GM12878 (cell line): ENCODE data around the gene NSG1. TPM values are rescaled to one million over a fixed set of nuclear protein-coding genes. Genes with fewer than 3 reads are reported as not detected.

Source experiments
- ATAC-seq: fragments of 200-7000 bp; cut with Tn5 transposase; 3 replicates; pipeline ENCODE4 v1.9.1; 2020; ENCODE audit warnings: mild to moderate bottlenecking, moderate library complexity
- BruUV-seq: library from RNA; stranded (reverse); fragments of 400-500 nt; replicated peaks from 2 replicates; lab custom pipeline; 2021; lab: Mats Ljungman, UMichigan
- CTCF ChIA-PET: fragments of 300-600 bp; sonication (Branson Sonifier 250); formaldehyde crosslinking; extraction: SDS; loops from one replicate; lab custom pipeline; 2021; ENCODE audit warnings: inconsistent platforms; lab: Yijun Ruan, JAX
- POLR2A ChIA-PET: fragments of 350-600 bp; formaldehyde crosslinking; extraction: SDS; loops from one replicate; lab custom pipeline; 2021; ENCODE audit warnings: inconsistent platforms; lab: Charles Lee
- RAD21 ChIA-PET: fragments of 300-600 bp; sonication (Branson Sonifier 250); formaldehyde crosslinking; loops from one replicate; lab custom pipeline; 2023; ENCODE audit warnings: antibody characterized with exemption; ENCODE audit not compliant: unreplicated experiment; lab: Charles Lee
- SMC1A ChIA-PET: fragments of 300-600 bp; sonication (Branson Sonifier 250); formaldehyde crosslinking; loops from one replicate; lab custom pipeline; 2023; ENCODE audit not compliant: unreplicated experiment, uncharacterized antibody; lab: Charles Lee
- DNase-seq: peaks from one replicate; pipeline ENCODE4 v3.0.0-alpha.2; 2011; ENCODE audit warnings: low read depth, low spot score
- FAIRE-seq: peaks from 3 replicates; lab custom pipeline; 2011; peaks lifted over from hg19 to GRCh38; lab: Jason Lieb, UNC
- H2AFZ ChIP-seq: 2 replicates; pipeline ENCODE4 v1.6.0; 2011; ENCODE audit warnings: low read depth, low read length, control low read depth; ENCODE audit not compliant: control insufficient read depth
- H3K27ac ChIP-seq: 2 replicates; pipeline ENCODE4 v1.5.1; 2011; ENCODE audit warnings: control low read depth; ENCODE audit not compliant: control insufficient read depth, insufficient read depth
- H3K27me3 ChIP-seq, 2 experiments: replicated peaks in 1 of 2; 2 replicates each; pipeline versions ENCODE4 v1.6.0 to v1.6.1; 2011; ENCODE audit warnings: low read length in 1 of 2; ENCODE audit not compliant: control insufficient read depth in 2 of 2, insufficient read depth in 2 of 2
- H3K36me3 ChIP-seq, 2 experiments: 2 replicates each; pipeline ENCODE4 v1.5.1; 2011; ENCODE audit warnings: low read length in 1 of 2; ENCODE audit not compliant: control insufficient read depth in 2 of 2, insufficient read depth in 2 of 2
- H3K4me1 ChIP-seq: 2 replicates; pipeline ENCODE4 v1.6.1; 2011; ENCODE audit warnings: mild to moderate bottlenecking, low read length, moderate library complexity, mixed read lengths; ENCODE audit not compliant: control insufficient read depth, insufficient read depth
- H3K4me2 ChIP-seq: 2 replicates; pipeline ENCODE4 v1.6.0; 2011; ENCODE audit warnings: control low read depth; ENCODE audit not compliant: control insufficient read depth, insufficient read depth
- H3K4me3 ChIP-seq: fragments of 200-600 bp; sonication (generic); 2 replicates; pipeline ENCODE4 v1.5.1; 2016
- H3K79me2 ChIP-seq: 2 replicates; pipeline ENCODE4 v1.6.0; 2011; ENCODE audit warnings: low read length; ENCODE audit not compliant: control insufficient read depth, insufficient read depth
- H3K9ac ChIP-seq: 2 replicates; pipeline ENCODE4 v1.8.0; 2011; ENCODE audit warnings: low read length, control low read depth, mixed read lengths; ENCODE audit not compliant: control insufficient read depth, insufficient read depth
- H3K9me3 ChIP-seq: replicated peaks from 3 replicates; pipeline ENCODE4 v1.5.1; 2011; ENCODE audit warnings: mild to moderate bottlenecking, low read length; ENCODE audit not compliant: control insufficient read depth, insufficient read depth
- H4K20me1 ChIP-seq: 2 replicates; pipeline ENCODE4 v1.6.0; 2011; ENCODE audit not compliant: control insufficient read depth, insufficient read depth
- ASH2L ChIP-seq: fragments of 300-600, 200-600 bp; sonication (generic); IDR thresholded peaks from 2 replicates; pipeline ENCODE4 v1.6.1; 2017; ENCODE audit warnings: low read depth, mild to moderate bottlenecking, borderline replicate concordance
- ATF7 ChIP-seq: fragments of 450-650 bp; IDR thresholded peaks from 2 replicates; pipeline ENCODE4 v1.6.1; 2016; ENCODE audit warnings: low read depth, mild to moderate bottlenecking
- FOXK2 ChIP-seq: fragments of 450-650 bp; IDR thresholded peaks from 2 replicates; pipeline ENCODE4 v1.6.1; 2017; ENCODE audit warnings: mild to moderate bottlenecking, moderate library complexity
- IKZF1 ChIP-seq: fragments of 450-650 bp; conservative IDR thresholded peaks from 2 replicates; pipeline ENCODE4 v1.6.1; 2017; ENCODE audit warnings: antibody characterized with exemption, mild to moderate bottlenecking
- IKZF2 ChIP-seq, 2 experiments: fragments of 450-650 bp; IDR thresholded peaks; 2 replicates each; pipeline ENCODE4 v1.6.1; 2017; ENCODE audit warnings: mild to moderate bottlenecking in 2 of 2, moderate library complexity in 2 of 2
- JUND ChIP-seq: IDR thresholded peaks from 2 replicates; pipeline ENCODE4 v1.6.1; 2012; ENCODE audit warnings: low read depth, mild to moderate bottlenecking, low read length, improper control_type of control experiment, moderate library complexity
- MYB ChIP-seq: fragments of 150-350 bp; IDR thresholded peaks from 2 replicates; pipeline ENCODE4 v1.6.1; 2014; ENCODE audit warnings: mild to moderate bottlenecking, low read depth, low read length, borderline replicate concordance
- NR2F1 ChIP-seq: fragments of 450-650 bp; conservative IDR thresholded peaks from 2 replicates; pipeline ENCODE4 v1.6.1; 2017; ENCODE audit warnings: mild to moderate bottlenecking
- PML ChIP-seq: IDR thresholded peaks from 2 replicates; pipeline ENCODE4 v1.6.1; 2012; ENCODE audit warnings: low read length, inconsistent platforms
- POLR2A ChIP-seq: IDR thresholded peaks from 2 replicates; pipeline ENCODE4 v1.6.1; 2011; ENCODE audit warnings: low read depth, mild to moderate bottlenecking, low read length
- SMAD1 ChIP-seq: fragments of 450-650 bp; IDR thresholded peaks from 2 replicates; pipeline ENCODE4 v1.6.1; 2018; ENCODE audit warnings: mild to moderate bottlenecking, low read depth; ENCODE audit not compliant: partially characterized antibody
- YBX1 ChIP-seq: fragments of 450-650 bp; IDR thresholded peaks from 2 replicates; pipeline ENCODE4 v1.6.1; 2016; ENCODE audit warnings: antibody characterized with exemption
- WGBS: methylation state at CpG from one replicate; pipeline ENCODE4 v1.1.6; 2016; ENCODE audit warnings: low lambda C conversion rate; ENCODE audit not compliant: insufficient replicate concordance, insufficient coverage; ENCODE audit errors: missing lambda C conversion rate; 5-methylcytosine and 5-hydroxymethylcytosine counted together
- in situ Hi-C: fragments of 300-500 bp; cut with MboI; formaldehyde crosslinking; loops from 9 replicates; pipeline ENCODE4 v1.14.3; 2018; ENCODE audit warnings: mixed read lengths
- intact Hi-C: fragments of 100-400 bp; cut with micrococcal nuclease; formaldehyde crosslinking; loops from one replicate; pipeline ENCODE4 v1.14.2; 2022; ENCODE audit not compliant: unreplicated experiment
- polyA plus RNA-seq, 11 experiments: library from polyadenylated mRNA; depleted of rRNA in 4 of 11; unstranded in 6 of 11; stranded (reverse) in 5 of 11; fragments of >200 nt; fragmentation: Nextera tagmentation in 4 of 11; fragmentation: Illumina TruSeq in 1 of 11; extraction: Ambion mirVana in 4 of 11; extraction: Trizol in 1 of 11; gene quantifications; 1 replicate in 1 of 11; 2 replicates in 10 of 11; pipeline versions ENCODE4 v1.2.1 to v1.2.3, GENCODE V29; 2011 to 2016; ENCODE audit warnings: inconsistent platforms in 2 of 11, missing spikeins in 2 of 11, low read depth in 1 of 11
- total RNA-seq, 4 experiments: library from RNA; depleted of rRNA in 3 of 4; stranded (reverse); fragments of >200 nt in 3 of 4; fragmentation: Illumina TruSeq in 1 of 4; extraction: Trizol in 1 of 4; gene quantifications; 2 replicates each; pipeline versions ENCODE4 v1.2.1 to v1.2.3, GENCODE V29; 2013 to 2021

Gene NSG1
- total and polyA plus RNA-seq, 10 of the 15 experiments (the other 5 are each of a cell fraction or from before 2014, with no cell fraction given) = 0.03 to 0.19 (median 0.10) TPM; not detected in 5

- WGBS = 58% methylated on average over 23 of the region's 23 CpGs
- ChIA-PET POLR2A (no interaction called here), CTCF (no interaction called here), SMC1A (no interaction called here), RAD21 (no interaction called here)
- H3K79me2 ChIP-seq = no peaks in the 10 kb centered on the region
- no peak for DNase-seq
- BruUV-seq = no TSS peak
- H3K4me2 ChIP-seq = no peak overlapping the region
- in situ Hi-C loops = no loop called here
- TF ChIP-seq NR2F1 = no peak
- TF ChIP-seq MYB = no peak
- TF ChIP-seq IKZF1 = no peak
- no peak for TF ChIP-seq PML
- TF ChIP-seq ATF7 = no peak
- TF ChIP-seq FOXK2 = no peak
- no peak for TF ChIP-seq JUND
- TF ChIP-seq POLR2A = no peak
- no peak for TF ChIP-seq ASH2L
- no peak for TF ChIP-seq IKZF2 (IDR thresholded peaks at IDR 0.05)
- no peak for TF ChIP-seq YBX1
- TF ChIP-seq SMAD1 = no peak
- H3K36me3 ChIP-seq = no peaks in the 10 kb centered on the region
- H3K4me1 ChIP-seq = no peaks in the 10 kb centered on the region
- H3K27me3 ChIP-seq = no peaks in the 10 kb centered on the region; a peak in 1 of 4 replicates
- no peak overlapping the region for H3K4me3 ChIP-seq
- H2AFZ ChIP-seq = no peak overlapping the region
- no peaks in the 10 kb centered on the region for H3K9me3 ChIP-seq
- no peaks in the 10 kb centered on the region for H4K20me1 ChIP-seq
- intact Hi-C loops = no loop called here
- no peak overlapping the region for H3K27ac ChIP-seq
- no peak overlapping the region for H3K9ac ChIP-seq
- FAIRE-seq = no peak
- no peak for ATAC-seq
Measured at GRCh38 chr4:4377732-4378460, 9.0 kb upstream of the NSG1 start.
